GM21381 (cell line): ENCODE data around the gene TIGIT.
"Not testable (repeated sequence)": the region's sequence is repeated elsewhere in the genome, so short reads cannot be mapped to it uniquely, and the experiment has no call there.

Experiments
- ATAC-seq: cut with Tn5 transposase; IDR thresholded peaks from one replicate; pipeline ENCODE4 v1.9.1; 2021; ENCODE audit warnings: mild to moderate bottlenecking, moderate library complexity; ENCODE audit not compliant: unreplicated experiment

TIGIT gene

GRCh38 chr3:114293838-114294535, at the start of gene TIGIT:
TIGIT (plus strand) TSS chr3:114294028; CDS start chr3:114294062, 34 bp downstream.
- no peak for ATAC-seq

GRCh38 chr3:114252954-114253353, 40.9 kb upstream of the TIGIT start:
- ATAC-seq: no peak

DNA sequence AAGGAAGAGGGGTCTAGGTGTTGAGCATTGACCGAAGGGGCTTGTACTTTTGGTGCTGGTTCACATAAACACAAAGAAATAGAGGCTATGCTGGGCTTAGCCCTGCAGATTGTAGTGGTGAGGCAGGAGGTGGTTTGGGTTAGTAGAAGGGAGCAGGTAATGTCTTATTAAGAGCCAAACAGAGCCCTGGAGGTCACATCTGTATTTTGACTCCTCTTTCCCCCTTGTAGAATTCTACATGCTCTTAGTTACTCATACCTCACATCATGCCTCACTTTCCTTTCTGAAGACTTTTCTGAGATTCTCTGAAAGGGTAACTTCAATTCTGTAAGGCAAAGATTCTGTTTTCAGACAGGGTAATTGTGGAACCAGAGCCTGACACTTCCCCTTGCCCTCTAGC, 40.3 kb upstream of the TIGIT start:
- no peak for ATAC-seq

GRCh38 chr3:114259566-114259965, 34.3 kb upstream of the TIGIT start:
- ATAC-seq: no peak

DNA sequence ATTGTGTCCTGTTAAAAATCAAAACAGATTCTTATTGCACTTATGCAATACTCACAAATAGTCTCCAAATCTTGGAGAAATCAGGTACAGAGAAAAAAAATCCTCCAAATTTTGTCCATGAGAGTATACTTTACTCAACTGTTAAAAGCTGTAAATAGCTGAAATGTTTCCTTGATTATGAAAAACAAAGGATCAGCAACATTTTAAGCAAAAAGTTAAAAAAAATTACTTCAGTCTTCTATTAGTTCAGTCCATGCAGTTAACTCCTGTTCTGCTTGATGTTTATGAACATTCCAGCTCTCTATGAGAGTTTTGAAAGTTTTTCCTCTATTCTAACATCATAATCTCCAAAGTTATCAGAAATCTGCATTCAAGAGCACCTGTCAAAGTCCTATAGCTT, 33.7 kb upstream of the TIGIT start:
- ATAC-seq: no peak

DNA sequence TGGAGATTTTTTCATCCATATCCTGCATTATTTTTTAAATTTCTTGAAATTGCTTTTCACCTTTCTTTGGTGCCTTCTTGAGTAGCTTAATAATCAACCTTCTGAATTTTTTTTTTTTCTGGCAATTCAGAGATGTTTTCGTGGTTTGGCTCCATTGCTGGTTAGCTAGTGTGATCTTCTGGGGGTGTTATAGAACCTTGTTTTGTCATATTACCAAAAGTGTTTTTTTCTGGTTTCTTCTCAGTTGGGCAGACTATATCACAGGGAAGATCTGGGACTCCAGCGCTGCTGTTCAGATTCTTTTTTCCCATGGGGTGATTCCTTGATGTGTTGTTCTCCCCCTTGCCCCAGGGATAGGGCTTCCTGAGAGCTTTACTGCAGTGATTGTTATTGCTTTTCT, 23.8 kb upstream of the TIGIT start:
- ATAC-seq: no peak

DNA sequence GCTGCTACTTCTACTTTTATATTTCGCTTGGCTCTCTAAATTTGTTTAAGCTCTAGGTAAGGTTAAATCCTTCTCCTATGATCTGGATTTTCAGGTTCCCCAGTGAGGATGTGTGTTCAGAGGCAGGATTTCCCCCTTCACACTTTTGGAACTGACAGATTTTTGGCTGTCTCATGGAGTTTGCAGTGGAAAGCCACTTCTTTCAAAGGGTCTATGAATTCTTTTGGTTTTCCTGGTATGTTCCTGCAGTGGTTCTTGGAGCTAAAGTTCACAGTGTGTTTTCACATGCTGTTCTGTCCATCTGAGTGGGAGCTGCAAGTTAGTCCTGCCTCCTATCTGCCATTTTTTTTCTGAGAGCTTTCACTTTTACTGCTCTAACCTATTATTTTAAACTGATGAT, 21.6 kb upstream of the TIGIT start:
- ATAC-seq: no peak

DNA sequence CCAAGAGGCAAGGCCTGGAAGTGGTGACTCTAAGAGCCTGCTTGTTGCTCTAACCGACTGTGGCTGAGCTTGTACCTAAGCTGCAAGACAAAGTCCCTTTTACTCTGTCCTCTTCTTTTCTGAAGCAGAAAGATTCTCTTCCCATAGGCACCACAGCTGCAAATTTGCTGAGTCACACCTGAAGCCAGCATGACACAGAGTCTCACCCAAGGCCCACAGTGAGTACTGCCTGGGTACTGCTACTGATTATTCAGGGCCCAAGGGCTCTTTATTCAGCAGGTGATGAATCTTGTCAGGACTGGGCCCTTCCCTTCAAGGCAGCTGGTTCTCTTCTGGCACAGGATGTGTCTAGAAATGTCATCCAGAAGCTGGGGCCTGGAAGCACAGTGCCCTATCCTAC, 18.9 kb upstream of the TIGIT start:
- no peak for ATAC-seq

DNA sequence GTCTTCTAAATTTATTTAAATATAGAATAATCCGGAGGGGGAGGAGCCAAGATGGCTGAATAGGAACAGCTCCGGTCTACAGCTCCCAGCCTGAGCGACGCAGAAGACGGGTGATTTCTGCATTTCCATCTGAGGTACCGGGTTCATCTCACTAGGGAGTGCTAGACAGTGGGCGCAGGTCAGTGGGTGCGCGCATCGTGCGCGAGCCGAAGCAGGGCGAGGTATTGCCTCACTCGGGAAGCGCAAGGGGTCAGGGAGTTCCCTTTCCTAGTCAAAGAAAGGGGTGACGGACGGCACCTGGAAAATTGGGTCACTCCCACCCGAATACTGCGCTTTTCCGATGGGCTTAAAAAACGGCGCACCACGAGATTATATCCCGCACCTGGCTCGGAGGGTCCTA, 17.0 kb upstream of the TIGIT start:
- ATAC-seq: not testable (repeated sequence)

DNA sequence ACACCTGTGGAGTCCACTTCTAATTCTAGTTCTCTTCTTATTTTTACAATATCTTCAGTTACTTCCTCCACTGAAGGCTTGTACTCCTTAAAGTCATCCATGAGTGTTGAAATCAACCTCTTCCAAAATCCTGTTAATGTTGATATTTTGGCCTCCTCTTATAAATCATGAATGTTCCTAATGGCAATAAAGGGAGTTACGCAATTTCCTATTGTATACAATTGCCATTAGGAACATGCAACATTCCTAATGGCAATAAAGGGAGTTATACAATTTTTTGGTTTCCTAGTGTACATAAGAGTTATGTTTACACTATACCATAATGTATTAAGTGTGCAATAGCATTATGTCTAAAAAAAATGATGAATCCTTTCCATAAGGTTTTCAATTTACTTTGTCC, 9.2 kb upstream of the TIGIT start:
- ATAC-seq: no peak

DNA sequence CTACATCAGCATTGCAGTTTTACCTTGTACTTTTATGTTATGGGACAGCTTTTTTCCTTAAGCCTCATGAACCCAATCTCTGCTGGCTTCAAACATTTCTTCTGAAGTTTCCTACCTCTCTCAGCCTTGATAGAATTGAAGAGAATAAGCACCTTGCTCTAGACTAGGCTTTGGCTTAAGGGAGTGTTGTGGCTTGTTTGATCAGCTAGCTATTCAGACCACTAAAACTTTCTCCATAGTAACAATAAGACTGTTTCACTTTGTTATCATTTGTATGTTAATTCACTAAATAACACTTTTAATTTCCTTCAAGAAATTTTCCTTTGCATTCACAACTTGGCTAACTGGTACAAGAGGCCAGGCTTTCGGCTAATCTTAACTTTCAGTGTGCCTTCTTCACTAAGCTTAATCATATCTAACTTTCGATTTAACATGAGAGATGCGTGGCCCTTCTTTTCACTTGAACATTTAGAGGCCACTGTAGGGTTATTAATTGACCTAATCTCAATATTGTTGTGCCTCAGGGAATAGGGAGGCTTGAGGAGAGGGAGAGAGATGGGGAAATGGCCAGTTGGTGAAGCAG, 8.1 kb upstream of the TIGIT start:
- no peak for ATAC-seq

DNA sequence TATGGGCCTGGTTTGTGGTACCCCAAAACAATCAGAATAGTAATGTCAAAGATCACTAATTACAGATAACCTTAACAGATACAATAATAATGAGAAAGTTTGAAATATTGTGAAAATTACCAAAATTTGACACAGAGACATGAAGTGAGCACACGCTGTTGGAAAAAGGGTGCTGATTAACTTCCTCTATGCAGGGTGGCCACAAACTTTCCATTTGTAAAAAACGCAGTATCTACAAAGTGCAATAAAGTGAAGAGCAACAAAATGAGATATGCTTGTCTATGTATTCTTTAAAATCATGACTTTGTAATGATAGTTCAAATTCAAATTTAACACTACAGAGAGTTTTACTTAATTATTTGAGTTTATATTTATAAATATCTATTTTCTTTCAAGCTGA, 7.6 kb upstream of the TIGIT start:
- ATAC-seq: no peak

GRCh38 chr3:114290911-114291901, 2.6 kb upstream of the TIGIT start:
- peak; percentile 90 for ATAC-seq

GRCh38 chr3:114294940-114295480, 1.2 kb downstream of the TIGIT start:
- ATAC-seq: no peak

DNA sequence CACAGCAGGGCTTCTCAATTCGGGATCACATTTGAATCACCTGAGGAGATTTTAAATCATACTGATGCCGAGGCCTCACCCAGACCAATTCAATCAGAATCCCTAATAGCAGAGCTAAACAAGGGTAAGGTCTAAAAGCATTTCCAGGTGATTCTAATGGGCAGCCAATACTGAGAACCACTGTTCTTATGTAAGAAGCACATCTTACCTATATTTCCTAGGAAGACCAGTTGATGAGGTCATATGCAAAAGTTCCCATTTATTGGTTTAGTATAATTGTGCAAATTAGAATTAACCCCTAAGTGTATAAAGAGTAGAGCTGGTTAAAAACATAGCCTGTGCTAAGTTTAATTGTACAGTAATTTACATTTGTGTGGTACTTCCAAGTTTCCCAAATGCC, 2.1 kb downstream of the TIGIT start:
- no peak for ATAC-seq

GRCh38 chr3:114299421-114299820, 5.6 kb downstream of the TIGIT start:
- no peak for ATAC-seq

DNA sequence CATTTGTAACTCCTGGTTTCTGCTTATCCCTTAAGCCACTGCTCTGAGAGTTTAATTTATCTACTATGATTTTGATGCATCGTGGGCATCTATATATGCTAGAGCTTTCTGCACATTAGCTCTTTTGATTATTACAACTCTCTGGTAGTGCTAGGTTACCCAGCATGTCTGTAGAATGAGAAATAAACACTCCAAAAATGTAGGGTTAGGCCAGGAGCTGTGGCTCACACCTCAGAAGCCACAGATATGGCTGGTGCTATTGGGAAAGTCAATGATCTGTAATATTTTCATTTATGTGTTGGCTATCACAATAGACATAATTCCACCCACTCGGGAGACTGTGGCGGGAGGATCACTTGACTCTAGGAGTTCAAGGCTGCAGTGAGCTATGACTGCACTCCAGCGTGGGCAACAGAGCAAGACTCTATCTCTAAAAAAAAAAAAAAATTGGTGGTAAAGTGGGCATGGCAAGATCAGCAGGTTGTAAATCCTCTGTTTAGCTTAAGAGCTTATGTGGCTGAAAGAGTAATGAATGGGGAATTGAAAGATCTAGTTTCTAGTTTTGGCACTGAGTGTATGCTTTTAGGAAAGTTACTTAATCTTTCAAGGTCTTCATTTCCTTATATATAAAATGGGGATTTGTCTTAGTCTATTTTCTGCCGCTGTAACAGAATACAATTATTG, 6.3 kb downstream of the TIGIT start:
- no peak for ATAC-seq

DNA sequence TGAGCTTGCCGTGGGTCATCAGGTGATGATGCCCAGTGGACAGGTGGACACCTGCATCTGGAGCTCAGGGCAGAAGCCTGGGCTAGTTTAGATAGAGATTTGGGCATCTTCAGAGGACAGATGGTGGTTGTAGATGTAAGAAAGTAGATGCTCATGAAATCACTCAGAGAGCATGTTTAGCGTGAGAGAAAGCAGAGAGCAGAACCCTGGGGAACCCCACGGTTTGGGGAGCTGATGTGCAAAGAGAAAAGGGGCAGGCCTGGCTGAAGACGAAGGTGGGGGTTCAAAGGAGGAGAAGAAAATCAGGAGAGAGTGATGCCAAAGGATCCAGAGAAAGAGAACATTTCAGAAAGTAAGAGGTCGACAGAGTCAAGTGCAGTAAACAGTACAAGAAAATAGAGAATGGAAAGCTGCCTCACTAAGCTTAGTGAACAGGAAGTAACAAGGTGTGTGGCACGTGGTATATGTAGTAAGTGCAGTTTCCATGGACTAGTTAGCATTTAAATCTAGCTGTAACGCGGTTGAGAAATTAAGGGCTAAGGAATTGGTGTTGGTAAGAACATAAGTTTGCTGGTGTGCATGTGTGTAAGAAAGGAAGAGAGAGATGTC, 13.5 kb downstream of the TIGIT start:
- ATAC-seq: peak; percentile 45

DNA sequence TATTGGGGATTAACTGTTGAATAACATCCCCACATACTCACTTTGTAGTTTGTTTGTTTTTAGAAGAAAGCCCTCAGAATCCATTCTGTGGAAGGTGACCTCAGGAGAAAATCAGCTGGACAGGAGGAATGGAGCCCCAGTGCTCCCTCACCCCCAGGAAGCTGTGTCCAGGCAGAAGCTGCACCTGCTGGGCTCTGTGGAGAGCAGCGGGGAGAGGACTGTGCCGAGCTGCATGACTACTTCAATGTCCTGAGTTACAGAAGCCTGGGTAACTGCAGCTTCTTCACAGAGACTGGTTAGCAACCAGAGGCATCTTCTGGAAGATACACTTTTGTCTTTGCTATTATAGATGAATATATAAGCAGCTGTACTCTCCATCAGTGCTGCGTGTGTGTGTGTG, 14.0 kb downstream of the TIGIT start:
- ATAC-seq: no peak

GRCh38 chr3:114308377-114308776, 14.5 kb downstream of the TIGIT start:
- ATAC-seq: peak; percentile 22
